Skeletal muscle tissue (tissue), 4 donors: ENCODE measurements around the gene TIAM1. TPM values are rescaled to one million over a fixed set of nuclear protein-coding genes. Genes with fewer than 3 reads are reported as not detected.

Source experiments
- H3K27ac ChIP-seq: one replicate; pipeline ENCODE4 v1.7.0; 2013; ENCODE audit warnings: mild to moderate bottlenecking, low read depth, low read length, inconsistent platforms
- H3K27me3 ChIP-seq, 3 donors: one replicate each; pipeline ENCODE4 v1.7.0; 2013; ENCODE audit warnings: low read length in 3 of 3; ENCODE audit not compliant: control insufficient read depth in 3 of 3, insufficient read depth in 3 of 3
- H3K36me3 ChIP-seq, 3 donors: one replicate each; pipeline ENCODE4 v1.7.0; 2013; ENCODE audit warnings: low read length in 3 of 3; ENCODE audit not compliant: control insufficient read depth in 3 of 3, insufficient read depth in 3 of 3
- H3K4me1 ChIP-seq, 3 donors: one replicate each; pipeline ENCODE4 v1.7.0; 2013; ENCODE audit warnings: low read length in 3 of 3, mild to moderate bottlenecking in 3 of 3; ENCODE audit not compliant: control insufficient read depth in 3 of 3, insufficient read depth in 3 of 3
- H3K4me3 ChIP-seq, 3 donors: one replicate each; pipeline ENCODE4 v1.7.0; 2013; ENCODE audit warnings: low read length in 3 of 3
- H3K9ac ChIP-seq, 3 donors: one replicate each; pipeline ENCODE4 v1.7.0; 2013; ENCODE audit warnings: low read length in 3 of 3, mild to moderate bottlenecking in 3 of 3, moderate library complexity in 2 of 3, low read depth in 1 of 3
- H3K9me3 ChIP-seq, 3 donors: one replicate each; pipeline ENCODE4 v1.7.0; 2013; ENCODE audit warnings: low read length in 3 of 3; ENCODE audit not compliant: control insufficient read depth in 3 of 3
- total RNA-seq: library from RNA; depleted of rRNA; stranded (reverse); fragments of >200 nt; gene quantifications from one replicate; pipeline ENCODE4 v1.2.3, GENCODE V29; 2014
- donor health status: Osteomylitis.

TIAM1 gene
- total RNA-seq, 1 donor from 2014 or later: 24.5 TPM

DNA sequence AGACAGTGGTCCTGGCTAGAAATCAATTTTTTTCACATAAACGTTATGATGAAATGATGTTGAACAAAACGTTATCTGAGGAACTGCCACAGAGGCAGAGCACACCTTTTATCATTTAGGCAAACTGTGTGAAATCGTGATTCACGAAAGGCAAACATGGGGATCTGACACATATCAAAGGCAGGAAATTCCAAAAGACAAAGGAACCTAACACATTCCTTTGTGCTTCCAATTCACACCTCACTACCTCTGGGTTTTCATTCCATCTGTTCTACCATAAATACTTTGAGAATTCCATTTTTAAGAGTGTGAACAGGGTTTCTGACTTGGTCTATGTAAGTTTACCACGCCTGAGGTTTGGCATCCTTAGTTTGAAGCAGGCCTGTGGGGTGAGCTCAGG, 186.3 kb downstream of the TIAM1 start:
- H3K27ac ChIP-seq: no peak overlapping the region
- H3K4me3 ChIP-seq: no peak overlapping the region

DNA sequence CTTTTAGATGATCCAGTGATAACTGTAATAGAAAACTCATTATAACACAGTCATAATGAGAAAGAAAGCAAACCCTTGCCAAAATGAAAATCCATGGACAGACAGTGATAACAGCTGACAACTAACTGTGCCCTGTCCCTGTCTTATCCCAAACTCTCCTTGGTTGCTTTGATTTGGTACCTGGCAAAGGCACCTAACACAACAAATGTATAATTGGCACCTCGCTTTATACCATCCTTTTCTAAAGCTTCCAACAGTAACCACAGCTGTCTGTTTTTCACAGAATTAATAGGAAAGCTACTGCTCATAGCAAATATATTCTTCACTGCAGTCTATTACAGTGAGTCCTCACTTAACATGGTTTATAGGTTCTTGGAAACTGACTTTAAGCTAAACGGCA, 187.4 kb downstream of the TIAM1 start:
- no peak overlapping the region for H3K4me3 ChIP-seq
- H3K9me3 ChIP-seq: peaks cover 0 to 11% (median 2%) of the 10 kb centered on the region in 3 donors
- H3K4me1 ChIP-seq: no peaks in the 10 kb centered on the region
- H3K27ac ChIP-seq: no peak overlapping the region
- H3K36me3 ChIP-seq: no peaks in the 10 kb centered on the region
- peaks cover 0 to 2% (median 0%) of the 10 kb centered on the region in 3 donors for H3K27me3 ChIP-seq
- no peak overlapping the region for H3K9ac ChIP-seq

More for the DNA sequence above, 186.3 kb downstream of the TIAM1 start:
- H3K9ac ChIP-seq: no peak overlapping the region
- peaks cover 0 to 2% (median 0%) of the 10 kb centered on the region in 3 donors for H3K27me3 ChIP-seq
- H3K36me3 ChIP-seq: no peaks in the 10 kb centered on the region
- peaks cover 0 to 11% (median 2%) of the 10 kb centered on the region in 3 donors for H3K9me3 ChIP-seq
- H3K4me1 ChIP-seq: no peaks in the 10 kb centered on the region

DNA sequence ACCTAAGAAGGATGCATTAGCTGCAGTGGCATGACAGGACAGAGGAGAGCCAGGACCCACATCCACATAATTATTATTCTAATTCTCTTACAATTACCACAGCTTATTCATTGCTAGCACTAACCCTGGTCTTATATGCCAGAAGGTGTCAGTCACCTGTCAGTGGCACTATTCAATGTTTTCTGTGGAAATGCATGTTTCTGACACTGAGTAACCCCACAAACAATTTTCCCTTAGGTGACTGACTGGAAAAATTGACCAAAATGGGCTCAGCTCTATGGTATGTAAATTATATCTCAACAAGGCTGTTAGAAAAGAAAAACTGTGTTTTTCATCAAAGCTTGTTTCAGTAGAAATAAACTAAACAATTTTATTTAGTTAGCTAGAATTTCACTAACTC, 187.9 kb downstream of the TIAM1 start:
- H3K27ac ChIP-seq: no peak overlapping the region
- H3K9ac ChIP-seq: no peak overlapping the region
- H3K27me3 ChIP-seq: peaks cover 0 to 2% (median 0%) of the 10 kb centered on the region in 3 donors
- no peak overlapping the region for H3K4me3 ChIP-seq
- peaks cover 0 to 11% (median 2%) of the 10 kb centered on the region in 3 donors for H3K9me3 ChIP-seq
- H3K36me3 ChIP-seq: no peaks in the 10 kb centered on the region
- H3K4me1 ChIP-seq: no peaks in the 10 kb centered on the region

DNA sequence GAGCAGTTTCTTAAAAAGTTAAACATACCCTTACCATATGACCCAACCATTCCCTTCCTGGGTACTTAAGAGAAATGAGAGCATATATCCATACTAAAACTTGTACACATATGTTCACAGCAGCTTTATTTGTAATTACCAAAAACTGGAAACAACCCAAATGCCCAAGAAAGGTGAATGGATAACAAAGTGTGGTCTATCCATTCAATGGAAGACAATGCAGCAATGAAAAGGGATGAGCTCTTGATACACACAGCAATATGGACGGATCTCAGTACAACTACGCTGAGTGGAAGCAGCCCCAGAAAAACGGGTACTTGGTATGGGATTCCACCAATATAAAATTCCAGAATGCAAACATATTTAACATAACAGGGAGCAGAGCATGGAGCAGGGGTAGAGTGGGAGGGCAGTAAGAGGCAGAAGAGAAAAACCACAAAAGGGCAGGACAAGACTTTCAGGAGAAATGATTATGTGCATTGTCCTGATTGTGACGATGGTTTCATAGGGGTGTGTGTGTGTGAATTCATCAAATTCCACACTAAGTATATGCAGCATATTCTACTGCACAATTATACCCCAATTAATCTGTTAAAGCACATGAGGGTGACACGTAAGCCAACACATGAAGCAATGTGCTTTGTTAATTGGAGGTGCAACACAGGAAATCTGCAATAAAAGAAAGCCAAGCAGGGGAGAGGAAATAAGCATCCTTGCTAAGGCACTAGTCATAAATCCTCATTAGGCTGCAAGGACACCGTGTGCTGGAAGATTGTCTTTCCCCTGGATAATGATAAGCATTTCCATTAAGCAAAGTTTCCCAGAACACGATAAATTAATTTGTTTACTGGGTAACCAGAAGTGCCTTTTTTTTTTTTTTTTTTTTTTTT, 192.7 kb downstream of the TIAM1 start:
- no peaks in the 10 kb centered on the region for H3K36me3 ChIP-seq
- no peak overlapping the region for H3K4me3 ChIP-seq
- no peaks in the 10 kb centered on the region for H3K27me3 ChIP-seq
- peaks cover 0 to 5% (median 2%) of the 10 kb centered on the region in 3 donors for H3K9me3 ChIP-seq
- no peak overlapping the region for H3K9ac ChIP-seq
- no peak overlapping the region for H3K27ac ChIP-seq
- no peaks in the 10 kb centered on the region for H3K4me1 ChIP-seq

DNA sequence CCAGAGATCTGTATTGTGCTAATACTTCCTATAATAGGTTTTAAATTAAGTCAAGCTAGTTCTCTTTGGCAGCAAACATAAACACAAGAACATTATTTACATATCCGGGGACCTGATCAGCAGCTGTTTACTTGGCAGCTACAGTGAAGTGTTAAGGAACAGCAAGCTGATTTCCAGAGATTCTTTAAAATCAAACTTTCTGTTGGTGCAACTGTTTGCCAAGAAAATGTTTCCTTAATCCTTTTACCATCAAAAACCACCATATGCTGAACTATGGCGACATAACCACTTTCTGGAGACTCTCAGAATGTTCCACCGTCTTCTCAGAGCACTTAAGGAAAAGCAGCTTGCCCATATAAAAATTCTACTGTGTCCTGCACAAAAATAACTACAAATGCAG, 198.8 kb downstream of the TIAM1 start:
- Histone ChIP-seq H3K4me3 (no peak overlapping the region), H3K9ac (no peak overlapping the region), H3K36me3 (no peaks in the 10 kb centered on the region), H3K27me3 (peaks cover 0 to 3% (median 0%) of the 10 kb centered on the region in 3 donors), H3K4me1 (no peaks in the 10 kb centered on the region), H3K27ac (no peak overlapping the region), H3K9me3 (no peaks in the 10 kb centered on the region)

DNA sequence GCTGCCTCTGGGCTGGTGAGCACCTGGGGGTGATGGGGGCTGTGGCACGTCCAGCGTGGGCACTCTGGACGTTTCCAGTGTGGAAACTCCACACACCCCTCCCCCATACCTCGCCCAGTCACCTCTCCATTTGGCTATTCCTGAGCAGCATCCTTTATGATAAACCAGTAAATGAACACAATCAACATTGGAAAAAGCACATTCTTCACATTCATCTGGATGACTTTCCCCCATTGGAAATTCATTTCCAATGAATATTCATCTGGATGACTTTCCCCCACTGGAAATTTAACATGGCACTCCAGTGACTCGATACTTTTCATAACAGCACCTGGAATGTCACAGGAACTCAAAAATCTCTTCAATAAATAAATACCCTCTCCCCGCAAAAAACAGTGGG, 201.0 kb downstream of the TIAM1 start:
- Histone ChIP-seq H3K9ac (no peak overlapping the region), H3K4me3 (no peak overlapping the region), H3K27me3 (peaks cover 0 to 3% (median 0%) of the 10 kb centered on the region in 3 donors), H3K4me1 (no peaks in the 10 kb centered on the region), H3K27ac (no peak overlapping the region), H3K36me3 (no peaks in the 10 kb centered on the region), H3K9me3 (no peaks in the 10 kb centered on the region)

DNA sequence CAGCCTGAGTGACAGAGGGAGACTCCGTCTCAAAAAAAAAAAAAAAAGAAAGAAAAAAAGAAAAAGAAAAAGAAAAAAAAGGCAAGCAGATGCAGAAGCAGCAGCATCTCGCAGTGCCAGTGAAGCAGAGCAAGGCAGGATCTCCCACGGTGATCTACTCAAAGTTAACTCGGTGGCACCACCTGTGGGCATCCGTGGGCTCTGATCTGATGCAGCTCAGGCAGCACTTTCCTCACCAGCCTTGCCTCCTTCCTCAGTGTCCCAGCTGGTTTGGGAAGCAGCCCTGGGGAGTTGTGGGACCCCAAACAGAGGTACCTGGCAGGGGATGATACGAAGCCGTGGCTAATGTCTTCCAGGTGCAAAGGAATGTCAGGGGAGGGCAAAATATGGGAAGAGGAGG, 201.5 kb downstream of the TIAM1 start:
- Histone ChIP-seq H3K36me3 (no peaks in the 10 kb centered on the region), H3K4me1 (no peaks in the 10 kb centered on the region), H3K9me3 (no peaks in the 10 kb centered on the region), H3K9ac (no peak overlapping the region), H3K27me3 (peaks cover 0 to 3% (median 0%) of the 10 kb centered on the region in 3 donors), H3K4me3 (no peak overlapping the region), H3K27ac (no peak overlapping the region)

DNA sequence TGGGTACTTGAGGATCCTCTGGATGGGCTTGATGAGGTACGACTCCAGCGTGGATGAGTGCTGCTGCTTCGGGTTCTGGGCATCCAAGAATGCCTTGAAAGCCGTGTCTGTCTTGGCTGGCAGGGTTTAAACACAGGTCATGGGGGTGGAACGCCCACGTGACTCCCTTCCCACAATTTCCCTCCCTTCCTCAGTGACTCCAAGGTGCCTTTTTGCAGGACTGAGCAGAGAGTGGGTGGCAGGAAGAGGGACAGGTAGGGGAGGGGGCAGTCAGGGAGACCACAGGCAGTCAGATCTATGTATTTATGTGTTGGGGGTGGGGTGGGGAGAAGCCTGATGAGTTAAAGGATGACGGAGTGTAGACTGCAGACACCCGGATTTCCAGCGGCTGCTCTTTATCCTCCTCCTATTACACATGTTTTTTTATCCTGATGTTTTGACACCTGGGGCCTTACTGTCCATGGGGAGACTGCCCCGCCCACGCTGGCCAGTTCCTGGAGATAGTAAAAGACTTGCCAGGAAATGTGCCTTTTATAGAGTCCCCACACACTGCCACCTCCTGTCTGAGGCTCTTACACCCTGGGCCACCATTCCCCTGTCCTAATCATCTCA, 202.6 kb downstream of the TIAM1 start:
- Histone ChIP-seq H3K27me3 (peaks cover 0 to 3% (median 0%) of the 10 kb centered on the region in 3 donors), H3K9ac (no peak overlapping the region), H3K27ac (no peak overlapping the region), H3K4me1 (no peaks in the 10 kb centered on the region), H3K36me3 (no peaks in the 10 kb centered on the region), H3K9me3 (no peaks in the 10 kb centered on the region), H3K4me3 (no peak overlapping the region)

GRCh38 chr21:31140676-31141075, 203.4 kb downstream of the TIAM1 start:
- H3K36me3 ChIP-seq: no peaks in the 10 kb centered on the region
- peaks cover 0 to 3% (median 0%) of the 10 kb centered on the region in 3 donors for H3K27me3 ChIP-seq
- H3K9me3 ChIP-seq: no peaks in the 10 kb centered on the region
- no peak overlapping the region for H3K4me3 ChIP-seq
- H3K9ac ChIP-seq: no peak overlapping the region
- no peaks in the 10 kb centered on the region for H3K4me1 ChIP-seq
- H3K27ac ChIP-seq: no peak overlapping the region

GRCh38 chr21:31140025-31140424, 204.0 kb downstream of the TIAM1 start:
- Histone ChIP-seq H3K27me3 (peaks cover 0 to 3% (median 0%) of the 10 kb centered on the region in 3 donors), H3K27ac (no peak overlapping the region), H3K9me3 (no peaks in the 10 kb centered on the region), H3K4me3 (no peak overlapping the region), H3K9ac (no peak overlapping the region), H3K36me3 (no peaks in the 10 kb centered on the region), H3K4me1 (no peaks in the 10 kb centered on the region)
